Psoas muscle (tissue), 8 donors: ENCODE results near the gene ORAI3. TPM values are rescaled to one million over a fixed set of nuclear protein-coding genes. Genes with fewer than 3 reads are reported as not detected.

Experiments
- ATAC-seq, 4 donors: fragments of 200-7000 bp; cut with Tn5 transposase; one replicate each; pipeline ENCODE4 v1.9.1; 2020; ENCODE audit warnings: moderate library complexity in 3 of 4, mild to moderate bottlenecking in 2 of 4
- DNase-seq, 2 donors: peaks; one replicate each; pipeline ENCODE4 v3.0.0-alpha.2; 2020
- H3K27ac ChIP-seq: fragments of 200-600 bp; one replicate; pipeline ENCODE4 v1.8.0; 2022
- H3K27me3 ChIP-seq, 3 donors: fragments of 200-600 bp in 1 of 3; one replicate each; pipeline versions ENCODE4 v1.6.1 to v1.8.0; 2013 to 2022; ENCODE audit warnings: low read length in 2 of 3, mild to moderate bottlenecking in 2 of 3, moderate library complexity in 1 of 3; ENCODE audit not compliant: insufficient read depth in 3 of 3
- H3K36me3 ChIP-seq, 2 donors: fragments of 200-600 bp in 1 of 2; one replicate each; pipeline versions ENCODE4 v1.6.1 to v1.8.0; 2013 to 2022; ENCODE audit warnings: low read depth in 1 of 2, mild to moderate bottlenecking in 1 of 2, moderate library complexity in 1 of 2; ENCODE audit not compliant: insufficient read depth in 1 of 2
- H3K4me1 ChIP-seq: fragments of 200-600 bp; one replicate; pipeline ENCODE4 v1.8.0; 2022
- H3K4me3 ChIP-seq: fragments of 200-600 bp; one replicate; pipeline ENCODE4 v1.8.0; 2022; ENCODE audit warnings: mild to moderate bottlenecking
- H3K9me3 ChIP-seq: fragments of 200-600 bp; one replicate; pipeline ENCODE4 v1.8.0; 2022
- WGBS, 3 donors: extraction: QIAGEN DNeasy Blood & Tissue Kit; methylation state at CpG; one replicate each; pipeline versions ENCODE4 v1.1.6 to v1.1.7; 2013; 5-methylcytosine and 5-hydroxymethylcytosine counted together
- intact Hi-C, 2 donors: fragments of 100-400 bp; cut with DNase I; formaldehyde crosslinking; loops; one replicate each; pipeline versions ENCODE4 v1.11.0 to v1.14.2; 2022
- polyA plus RNA-seq, 3 donors: library from polyadenylated mRNA; stranded (reverse); fragments of 200-250 nt; gene quantifications; one replicate each; pipeline ENCODE4 v1.2.3, GENCODE V29; 2013
- total RNA-seq, 4 donors: library from RNA; stranded (reverse); fragmentation: NEBNext Ultra II Directional in 2 of 4; extraction: Animal tissue kit (Norgen Biotek cat#: 25700) in 2 of 4; gene quantifications; one replicate each; pipeline versions ENCODE4 v1.2.1 to v1.2.4, GENCODE V29; 2021 to 2023
- TF ChIP-seq, protein P1 (sequence below): fragments of 200-600 bp; IDR thresholded peaks from one replicate; pipeline ENCODE4 v1.8.0; 2022; ENCODE audit warnings: antibody characterized with exemption
- donor health status: healthy with polysubstance abuse.
- donor health status: DM: no; HTN: no; CAD: no; lungs with moderate emphysema.
- donor health status: Bipolar disorder and iron deficiency.
- donor health status: healthy.
- donor health status: DM: yes; HTN: yes; CAD: no.
- donor health status: DM: no; HTN: no; CAD: no.
- donor health status: DM: no; HTN: no; CAD: no.
- donor health status: DM: yes; HTN: yes; CAD: no.

ORAI3 gene
- total and polyA plus RNA-seq, 7 donors: 3.5 to 6.0 (median 5.2) TPM

DNA sequence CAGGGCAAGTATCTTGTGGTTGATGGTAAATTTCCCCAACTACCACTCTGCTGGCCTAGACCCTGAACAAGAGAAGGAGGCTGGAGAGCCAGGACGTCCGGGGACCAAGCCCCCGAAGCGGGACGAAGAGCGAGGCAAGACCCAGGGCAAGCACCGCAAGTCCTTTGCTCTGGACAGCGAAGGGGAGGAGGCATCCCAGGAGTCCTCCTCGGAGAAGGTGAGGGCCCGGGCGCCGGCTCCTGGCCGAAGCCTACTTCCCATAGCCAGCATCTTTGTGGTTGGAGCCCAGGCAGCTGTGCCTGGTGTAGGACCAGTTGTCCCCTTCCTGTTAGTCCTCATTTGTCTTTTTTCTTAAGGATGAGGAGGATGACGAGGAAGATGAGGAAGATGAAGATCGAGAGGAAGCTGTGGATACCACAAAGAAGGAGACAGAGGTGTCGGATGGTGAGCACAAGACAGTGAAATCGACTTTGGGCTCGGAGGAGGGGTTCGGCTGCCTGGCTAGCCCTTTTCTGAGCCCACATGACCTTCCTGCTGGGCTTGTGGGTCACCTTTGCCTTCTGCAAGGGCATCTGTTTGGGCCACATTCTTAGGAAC lies 20.5 kb downstream of the ORAI3 start:
- DNase-seq (no peak), ATAC-seq (no peak)
- H3K4me3 ChIP-seq: no peak overlapping the region
- TF ChIP-seq, protein P1, sequence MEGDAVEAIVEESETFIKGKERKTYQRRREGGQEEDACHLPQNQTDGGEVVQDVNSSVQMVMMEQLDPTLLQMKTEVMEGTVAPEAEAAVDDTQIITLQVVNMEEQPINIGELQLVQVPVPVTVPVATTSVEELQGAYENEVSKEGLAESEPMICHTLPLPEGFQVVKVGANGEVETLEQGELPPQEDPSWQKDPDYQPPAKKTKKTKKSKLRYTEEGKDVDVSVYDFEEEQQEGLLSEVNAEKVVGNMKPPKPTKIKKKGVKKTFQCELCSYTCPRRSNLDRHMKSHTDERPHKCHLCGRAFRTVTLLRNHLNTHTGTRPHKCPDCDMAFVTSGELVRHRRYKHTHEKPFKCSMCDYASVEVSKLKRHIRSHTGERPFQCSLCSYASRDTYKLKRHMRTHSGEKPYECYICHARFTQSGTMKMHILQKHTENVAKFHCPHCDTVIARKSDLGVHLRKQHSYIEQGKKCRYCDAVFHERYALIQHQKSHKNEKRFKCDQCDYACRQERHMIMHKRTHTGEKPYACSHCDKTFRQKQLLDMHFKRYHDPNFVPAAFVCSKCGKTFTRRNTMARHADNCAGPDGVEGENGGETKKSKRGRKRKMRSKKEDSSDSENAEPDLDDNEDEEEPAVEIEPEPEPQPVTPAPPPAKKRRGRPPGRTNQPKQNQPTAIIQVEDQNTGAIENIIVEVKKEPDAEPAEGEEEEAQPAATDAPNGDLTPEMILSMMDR: no peak
- peaks cover 15 to 100% of the 10 kb centered on the region in 2 donors for H3K36me3 ChIP-seq
- H3K27me3 ChIP-seq: no peaks in the 10 kb centered on the region
- no peaks in the 10 kb centered on the region for H3K9me3 ChIP-seq
- 95% methylated on average over 19 of the region's 19 CpGs for WGBS, 3 donors
- intact Hi-C loops: no loop called here
- H3K27ac ChIP-seq: no peak overlapping the region
- no peaks in the 10 kb centered on the region for H3K4me1 ChIP-seq

- DNase-seq (no peak), ATAC-seq (no peak)
- Histone ChIP-seq H3K4me1 (no peaks in the 10 kb centered on the region), H3K27me3 (no peaks in the 10 kb centered on the region), H3K4me3 (no peak overlapping the region), H3K36me3 (peaks cover 12 to 100% of the 10 kb centered on the region in 2 donors), H3K27ac (no peak overlapping the region), H3K9me3 (no peaks in the 10 kb centered on the region)
- TF ChIP-seq, protein P1: no peak
- intact Hi-C loops: no loop called here
- 94 to 96% (median 94%) methylated on average over 14 of the region's 14 CpGs for WGBS, 3 donors
Observed at GRCh38 chr16:30971298-30971697, 22.4 kb downstream of the ORAI3 start.

DNA sequence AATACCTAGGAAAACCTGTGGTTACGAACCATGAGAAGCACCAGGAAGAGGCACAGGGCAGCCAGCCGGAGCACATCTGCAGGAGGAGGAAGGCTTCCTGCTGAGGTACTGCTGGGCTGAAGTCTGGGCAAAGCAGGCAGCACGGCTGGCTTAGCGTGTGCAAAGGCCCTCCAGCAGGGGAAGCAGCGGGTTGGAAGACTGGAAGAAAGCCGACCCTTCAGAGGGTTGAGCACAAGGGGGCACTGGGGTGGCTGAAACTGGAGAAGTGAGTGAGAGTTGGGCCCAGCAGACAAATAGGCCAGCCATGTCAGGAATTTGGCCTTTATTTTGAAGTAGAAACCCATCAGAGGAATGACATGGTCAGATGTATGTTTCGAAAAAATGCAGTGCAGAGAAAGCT lies 24.0 kb downstream of the ORAI3 start:
- TF ChIP-seq, protein P1: no peak
- intact Hi-C loops: no loop called here
- 75 to 79% (median 77%) methylated on average over 7 of the region's 7 CpGs for WGBS, 3 donors
- Histone ChIP-seq H3K4me3 (no peak overlapping the region), H3K9me3 (no peaks in the 10 kb centered on the region), H3K27ac (no peak overlapping the region), H3K36me3 (peaks cover 12 to 100% of the 10 kb centered on the region in 2 donors), H3K4me1 (no peaks in the 10 kb centered on the region), H3K27me3 (no peaks in the 10 kb centered on the region)
- no peak for DNase-seq
- ATAC-seq: no peak

GRCh38 chr16:30974348-30974747 lies 25.5 kb downstream of the ORAI3 start:
- peaks cover 9 to 100% of the 10 kb centered on the region in 2 donors for H3K36me3 ChIP-seq
- ATAC-seq: no peak
- 92 to 96% (median 95%) methylated on average over 6 of the region's 6 CpGs for WGBS, 3 donors
- H3K9me3 ChIP-seq: no peaks in the 10 kb centered on the region
- no peak for DNase-seq
- H3K4me1 ChIP-seq: no peaks in the 10 kb centered on the region
- H3K4me3 ChIP-seq: no peak overlapping the region
- no peaks in the 10 kb centered on the region for H3K27me3 ChIP-seq
- TF ChIP-seq, protein P1: no peak
- H3K27ac ChIP-seq: no peak overlapping the region
- intact Hi-C loops: no loop called here

DNA sequence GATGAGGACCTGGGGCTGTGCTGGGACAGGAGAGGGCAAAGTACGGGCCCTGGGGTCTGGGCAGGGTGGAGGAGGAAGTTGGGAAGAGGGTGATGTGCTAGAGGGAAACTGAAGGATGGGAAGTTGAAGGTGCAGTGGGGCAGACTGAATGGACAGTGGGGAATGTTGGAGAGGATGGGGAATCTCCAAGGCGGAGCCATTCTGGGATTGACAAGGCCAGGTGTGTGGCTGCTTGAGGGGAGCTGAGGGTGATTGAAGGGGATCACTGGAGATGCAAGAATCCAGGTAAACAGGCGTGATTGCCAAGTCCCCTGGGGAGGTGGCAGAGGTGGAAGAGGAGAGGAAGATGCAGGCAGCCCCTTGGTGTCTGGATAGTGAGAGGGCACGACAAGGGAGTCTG lies 27.6 kb downstream of the ORAI3 start:
- H3K4me1 ChIP-seq: no peaks in the 10 kb centered on the region
- peaks cover 7 to 100% of the 10 kb centered on the region in 2 donors for H3K36me3 ChIP-seq
- TF ChIP-seq, protein P1: no peak
- WGBS, 3 donors: 82 to 85% (median 85%) methylated on average over 4 of the region's 4 CpGs
- H3K27me3 ChIP-seq: no peaks in the 10 kb centered on the region
- intact Hi-C loops: no loop called here
- no peaks in the 10 kb centered on the region for H3K9me3 ChIP-seq
- no peak overlapping the region for H3K27ac ChIP-seq
- ATAC-seq: no peak
- H3K4me3 ChIP-seq: no peak overlapping the region
- DNase-seq: no peak
